Right renal cortex interstitium (tissue), 3 donors: ENCODE results near the gene MAGEE1. TPM values are rescaled to one million over a fixed set of nuclear protein-coding genes. Genes with fewer than 3 reads are reported as not detected.

ENCODE experiments used
- DNase-seq, 3 donors: peaks; one replicate each; pipeline ENCODE4 v3.0.0-alpha.2; 2013; ENCODE audit warnings: low read depth in 3 of 3, low spot score in 2 of 3
- polyA plus RNA-seq, 3 donors: library from polyadenylated mRNA; unstranded; fragments of 120-200 nt; gene quantifications; one replicate each; pipeline ENCODE4 v1.2.1, GENCODE V29; 2013; ENCODE audit not compliant: insufficient read length in 3 of 3

MAGEE1 gene, protein sequence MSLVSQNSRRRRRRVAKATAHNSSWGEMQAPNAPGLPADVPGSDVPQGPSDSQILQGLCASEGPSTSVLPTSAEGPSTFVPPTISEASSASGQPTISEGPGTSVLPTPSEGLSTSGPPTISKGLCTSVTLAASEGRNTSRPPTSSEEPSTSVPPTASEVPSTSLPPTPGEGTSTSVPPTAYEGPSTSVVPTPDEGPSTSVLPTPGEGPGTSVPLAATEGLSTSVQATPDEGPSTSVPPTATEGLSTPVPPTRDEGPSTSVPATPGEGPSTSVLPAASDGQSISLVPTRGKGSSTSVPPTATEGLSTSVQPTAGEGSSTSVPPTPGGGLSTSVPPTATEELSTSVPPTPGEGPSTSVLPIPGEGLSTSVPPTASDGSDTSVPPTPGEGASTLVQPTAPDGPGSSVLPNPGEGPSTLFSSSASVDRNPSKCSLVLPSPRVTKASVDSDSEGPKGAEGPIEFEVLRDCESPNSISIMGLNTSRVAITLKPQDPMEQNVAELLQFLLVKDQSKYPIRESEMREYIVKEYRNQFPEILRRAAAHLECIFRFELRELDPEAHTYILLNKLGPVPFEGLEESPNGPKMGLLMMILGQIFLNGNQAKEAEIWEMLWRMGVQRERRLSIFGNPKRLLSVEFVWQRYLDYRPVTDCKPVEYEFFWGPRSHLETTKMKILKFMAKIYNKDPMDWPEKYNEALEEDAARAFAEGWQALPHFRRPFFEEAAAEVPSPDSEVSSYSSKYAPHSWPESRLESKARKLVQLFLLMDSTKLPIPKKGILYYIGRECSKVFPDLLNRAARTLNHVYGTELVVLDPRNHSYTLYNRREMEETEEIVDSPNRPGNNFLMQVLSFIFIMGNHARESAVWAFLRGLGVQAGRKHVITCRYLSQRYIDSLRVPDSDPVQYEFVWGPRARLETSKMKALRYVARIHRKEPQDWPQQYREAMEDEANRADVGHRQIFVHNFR
- 1 to 10 TPM; 5.9 to 6.3 (median 6.0) TPM for polyA plus RNA-seq

DNA sequence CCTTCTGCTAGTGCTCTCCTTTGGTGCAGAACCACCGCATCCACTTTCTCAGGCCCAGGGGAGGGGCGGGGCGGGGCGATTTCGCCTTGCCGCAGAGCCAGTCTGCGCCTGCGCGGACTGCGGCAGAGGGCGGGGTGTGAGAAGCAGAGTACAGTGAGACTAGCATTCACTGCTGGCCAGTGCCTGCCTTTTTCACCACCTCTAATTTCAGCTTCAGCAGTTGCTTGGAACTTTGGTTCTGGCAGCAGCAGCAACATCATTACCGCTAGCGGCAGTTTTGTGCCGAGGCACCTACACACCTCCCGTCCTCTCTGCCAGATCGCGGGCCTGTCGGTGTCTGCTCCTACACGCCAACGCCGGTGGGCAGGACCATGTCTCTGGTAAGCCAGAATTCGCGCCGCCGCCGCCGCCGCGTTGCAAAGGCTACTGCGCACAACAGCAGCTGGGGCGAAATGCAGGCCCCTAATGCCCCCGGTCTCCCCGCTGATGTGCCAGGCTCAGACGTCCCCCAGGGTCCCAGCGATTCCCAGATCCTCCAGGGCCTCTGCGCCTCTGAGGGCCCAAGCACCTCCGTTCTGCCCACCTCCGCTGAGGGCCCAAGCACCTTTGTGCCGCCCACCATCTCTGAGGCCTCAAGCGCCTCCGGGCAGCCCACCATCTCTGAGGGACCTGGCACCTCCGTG is at the start of gene MAGEE1:
MAGEE1 (plus strand) TSS at position 151 of the 683 bp plus-strand sequence; CDS start at position 372, 221 bp downstream.
- peak in 2 of 3 donors; percentile 53 to 56 for DNase-seq

DNA sequence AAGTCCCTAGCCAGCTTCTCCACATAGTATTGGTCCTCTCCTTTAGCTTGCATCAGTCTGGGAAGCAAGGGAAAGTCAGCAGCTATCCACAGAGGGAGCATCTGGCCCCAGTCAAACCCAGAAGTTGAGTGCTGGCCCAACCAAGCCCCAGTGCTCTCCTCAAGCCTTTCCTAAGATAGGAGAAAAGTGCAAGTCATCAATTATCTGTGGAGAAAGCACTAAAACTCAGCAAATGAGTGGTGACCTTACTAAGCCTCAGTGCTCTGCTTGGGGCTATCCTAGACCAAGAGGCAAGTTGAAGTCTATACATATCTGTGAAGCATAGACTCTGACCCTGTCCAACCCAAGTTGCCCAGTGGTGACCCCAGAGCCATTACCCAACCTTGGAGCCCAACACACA is 28.5 kb upstream of the MAGEE1 start:
- no peak for DNase-seq

DNA sequence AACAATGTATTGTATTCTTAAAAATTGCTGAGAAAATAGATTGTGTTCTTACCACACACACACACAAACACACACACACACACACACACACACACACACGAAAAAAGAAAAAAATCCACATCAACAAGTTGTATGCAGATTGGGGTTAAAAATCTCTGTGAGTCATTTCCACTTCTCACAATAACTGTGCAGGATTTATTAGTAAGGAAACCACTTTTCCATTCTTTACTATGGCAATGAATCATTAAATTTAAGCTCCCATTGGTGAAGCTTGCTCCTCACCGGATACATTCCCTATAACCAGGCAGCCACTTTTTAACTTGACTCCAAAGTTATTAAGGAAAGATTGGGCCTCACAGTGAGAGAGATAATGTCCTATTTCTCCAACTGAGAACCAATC is 19.7 kb upstream of the MAGEE1 start:
- DNase-seq = no peak

DNA sequence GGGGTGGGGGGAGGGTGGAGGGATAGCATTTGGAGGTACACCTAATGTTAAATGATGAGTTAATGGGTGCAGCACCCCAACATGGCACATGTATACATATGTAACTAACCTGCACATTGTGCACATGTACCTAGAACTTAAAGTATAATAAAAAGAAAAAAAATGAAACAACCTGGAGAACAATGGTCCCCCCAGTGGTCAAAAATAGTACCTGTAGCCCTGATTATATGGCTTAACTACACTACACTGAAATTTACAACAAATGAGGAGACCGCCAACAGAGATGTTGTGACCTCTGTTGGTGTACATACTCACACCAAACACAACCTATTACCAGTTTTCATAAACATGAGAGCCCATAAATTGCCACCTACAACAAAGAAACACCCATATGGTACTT is 7.3 kb upstream of the MAGEE1 start:
- DNase-seq = no peak

DNA sequence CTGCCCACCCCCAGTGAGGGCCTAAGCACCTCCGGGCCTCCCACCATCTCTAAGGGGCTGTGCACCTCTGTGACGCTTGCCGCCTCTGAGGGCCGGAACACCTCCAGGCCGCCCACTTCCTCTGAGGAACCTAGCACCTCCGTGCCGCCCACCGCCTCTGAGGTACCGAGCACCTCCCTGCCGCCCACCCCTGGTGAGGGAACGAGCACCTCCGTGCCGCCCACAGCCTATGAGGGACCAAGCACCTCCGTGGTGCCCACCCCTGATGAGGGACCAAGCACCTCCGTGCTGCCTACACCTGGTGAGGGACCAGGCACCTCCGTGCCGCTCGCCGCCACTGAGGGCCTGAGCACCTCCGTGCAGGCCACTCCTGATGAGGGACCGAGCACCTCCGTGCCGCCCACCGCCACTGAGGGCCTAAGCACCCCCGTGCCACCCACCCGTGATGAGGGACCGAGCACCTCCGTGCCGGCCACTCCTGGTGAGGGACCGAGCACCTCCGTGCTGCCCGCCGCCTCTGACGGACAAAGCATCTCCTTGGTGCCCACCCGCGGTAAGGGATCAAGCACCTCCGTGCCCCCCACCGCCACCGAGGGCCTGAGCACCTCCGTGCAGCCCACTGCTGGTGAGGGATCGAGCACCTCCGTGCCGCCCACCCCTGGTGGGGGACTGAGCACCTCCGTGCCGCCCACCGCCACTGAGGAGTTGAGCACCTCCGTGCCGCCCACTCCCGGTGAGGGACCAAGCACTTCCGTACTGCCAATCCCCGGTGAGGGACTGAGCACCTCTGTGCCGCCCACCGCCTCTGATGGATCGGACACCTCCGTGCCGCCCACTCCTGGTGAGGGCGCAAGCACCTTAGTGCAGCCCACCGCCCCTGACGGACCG is 977 bp downstream of the MAGEE1 start:
- no peak for DNase-seq

DNA sequence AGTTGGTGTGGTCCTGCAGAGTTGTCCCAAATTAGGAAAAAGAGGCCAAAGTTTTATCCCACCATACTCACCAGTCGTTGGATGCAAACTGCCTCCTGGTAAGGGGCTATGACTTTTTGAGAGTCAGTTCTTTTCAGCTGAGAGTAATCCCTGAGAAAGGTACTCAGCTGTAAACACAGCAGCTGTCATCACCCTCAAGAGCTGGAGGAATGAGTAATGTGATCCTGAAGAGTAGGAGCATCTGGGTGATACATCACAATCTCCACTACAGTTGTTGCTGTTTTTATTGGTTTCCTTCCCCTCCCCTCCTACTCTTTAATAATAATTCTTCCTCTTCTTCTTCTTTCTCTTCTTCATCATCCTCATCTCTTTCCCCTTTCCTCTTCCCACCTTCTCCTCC is 5.7 kb downstream of the MAGEE1 start:
- DNase-seq = no peak

DNA sequence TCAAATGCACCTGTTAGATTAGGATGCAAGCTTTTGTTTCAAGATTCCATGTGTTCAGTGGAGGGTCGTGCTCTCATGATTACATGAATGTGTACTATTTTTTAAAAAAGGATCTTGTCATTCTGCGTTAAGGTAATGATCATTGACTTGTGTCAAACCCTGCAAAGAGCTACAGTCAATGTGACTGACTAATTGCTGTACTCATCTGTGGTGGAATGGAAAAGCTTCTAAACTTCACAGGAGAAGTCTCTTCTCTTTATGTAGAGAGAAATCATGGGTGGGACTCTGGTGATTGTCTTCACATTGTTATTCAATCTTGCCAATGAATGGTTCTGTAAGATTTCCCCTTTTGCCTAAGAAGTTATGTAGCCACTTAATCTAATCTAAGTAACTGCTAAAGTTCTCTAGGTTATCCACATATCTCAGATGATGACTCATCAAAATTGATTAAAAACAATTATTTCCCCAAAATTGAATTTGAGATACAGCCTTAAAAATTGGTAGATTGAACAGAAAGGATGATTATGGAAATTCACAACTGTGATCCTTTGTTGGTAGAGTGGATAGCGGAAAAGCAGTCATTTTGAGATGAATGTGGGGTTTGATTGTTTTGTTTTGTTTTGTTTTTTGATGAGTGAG is 6.7 kb downstream of the MAGEE1 start:
- no peak for DNase-seq

DNA sequence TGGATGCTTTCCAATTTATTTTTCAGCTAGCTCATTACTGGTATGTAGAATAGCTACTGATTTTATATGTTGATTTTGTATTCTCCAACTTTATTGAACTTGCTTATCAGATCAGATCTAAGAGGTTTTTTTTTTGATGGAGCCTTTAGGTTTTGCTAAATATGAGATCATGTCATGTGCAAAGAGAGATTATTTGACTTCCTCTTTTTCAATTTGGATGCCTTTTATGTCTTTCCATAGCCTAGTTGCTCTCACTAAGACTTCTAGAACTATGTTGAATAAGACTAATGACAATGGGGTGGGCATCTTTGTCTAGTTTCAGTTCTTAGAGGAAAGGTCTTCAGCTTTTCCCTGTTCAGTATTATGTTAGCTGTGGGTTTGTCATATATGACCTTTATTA is 11.7 kb downstream of the MAGEE1 start:
- DNase-seq = no peak

DNA sequence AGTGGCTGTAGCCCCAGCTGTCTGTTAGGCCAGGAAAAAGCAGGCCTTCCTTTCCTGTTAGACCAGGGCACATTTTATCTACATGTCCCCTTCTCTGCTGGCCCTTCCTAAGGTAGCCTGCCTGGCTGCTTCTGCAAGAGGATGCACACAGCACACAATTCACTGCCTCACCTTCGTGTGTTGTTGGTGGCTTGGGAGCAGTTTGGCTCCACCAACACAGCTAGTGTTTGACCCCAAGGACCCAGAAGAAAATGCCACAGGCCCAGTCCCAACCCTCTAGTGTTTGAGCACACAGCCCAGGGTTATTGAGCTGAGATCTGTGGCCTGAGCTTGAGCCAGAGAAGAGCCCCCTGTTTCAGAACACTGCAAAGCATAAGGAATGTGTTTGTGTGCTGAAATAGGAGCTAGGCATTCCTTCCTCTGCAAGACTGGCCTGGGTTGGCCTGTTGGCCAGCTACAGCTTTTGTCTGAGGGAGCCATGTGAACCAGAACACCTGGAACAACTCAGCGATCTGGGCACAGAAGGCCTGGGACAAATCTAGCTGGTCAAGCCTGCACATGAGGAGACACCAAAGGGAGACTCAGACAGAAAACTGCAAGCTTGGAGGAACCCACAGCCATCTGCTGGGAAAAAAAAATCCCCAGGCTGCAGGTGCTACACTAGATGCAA is 26.4 kb downstream of the MAGEE1 start:
- no peak for DNase-seq

DNA sequence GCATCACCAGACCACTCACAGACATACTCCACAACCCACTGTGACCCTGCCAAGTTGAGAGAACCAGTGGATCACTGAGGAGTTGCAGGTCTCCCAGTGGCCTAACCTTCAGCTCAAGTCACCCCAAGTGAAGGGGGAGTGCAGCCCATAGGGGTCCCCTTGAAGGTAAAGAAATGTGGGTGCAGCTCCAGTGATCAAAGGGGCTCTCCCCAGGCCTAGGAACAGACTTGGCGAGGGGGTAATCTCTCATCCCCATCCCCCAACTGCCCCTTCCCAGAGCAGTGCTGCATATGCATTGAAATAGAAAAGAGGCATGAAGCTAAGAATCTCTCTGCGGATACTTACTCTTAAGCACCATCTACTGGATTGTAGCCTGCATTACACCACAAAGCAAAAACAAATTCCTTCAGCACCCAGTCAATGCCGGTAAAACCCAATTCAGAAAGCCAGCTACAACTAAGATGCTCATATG is 27.0 kb downstream of the MAGEE1 start:
- DNase-seq = no peak

DNA sequence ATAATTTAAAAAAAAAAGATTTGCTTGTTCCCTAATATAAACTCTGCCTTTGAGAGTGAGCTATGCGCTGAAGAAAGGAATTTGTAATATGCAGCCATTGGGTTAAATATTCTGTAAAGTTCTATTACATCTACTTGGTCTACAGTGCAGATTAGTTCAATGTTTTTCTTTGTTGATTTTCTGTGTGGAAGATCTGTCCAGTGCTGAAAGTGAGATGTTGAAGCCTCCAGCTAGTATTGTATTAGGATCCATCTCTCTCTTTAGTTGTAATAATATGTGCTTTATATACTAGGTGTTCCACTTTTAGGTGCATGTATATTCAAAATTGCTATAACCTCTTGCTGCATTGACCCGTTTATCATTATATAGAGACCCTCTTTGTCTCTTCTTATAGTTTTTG is 49.8 kb downstream of the MAGEE1 start:
- no peak for DNase-seq
